ENCODE results near the gene NRG3.

Gene NRG3

GRCh38 chr10:82558014-82558607 lies 683.1 kb downstream of the NRG3 start:
- ATAC-seq, result peak; percentile 39; the same call in 1 of the 3 replicates
- TF ChIP-seq ARNTL (CRISPR knock-in tag; IDR thresholded peaks at IDR 0.05; ENCODE audit: borderline replicate concordance, low read depth) (no peak), TCF4 (CRISPR knock-in tag; IDR thresholded peaks at IDR 0.05; ENCODE audit: borderline replicate concordance) (no peak), GLIS3 (CRISPR knock-in tag; IDR thresholded peaks at IDR 0.05) (no peak), POU6F1 (CRISPR knock-in tag; IDR thresholded peaks at IDR 0.05; ENCODE audit: borderline replicate concordance, low read depth) (no peak), ESRRG (CRISPR knock-in tag; IDR thresholded peaks at IDR 0.05) (no peak), ZNF565 (CRISPR knock-in tag; conservative IDR thresholded peaks at IDR 0.05; ENCODE audit: low read depth) (no peak), BACH2 (CRISPR knock-in tag; IDR thresholded peaks at IDR 0.05; ENCODE audit: borderline replicate concordance) (no peak), ZFP3 (CRISPR knock-in tag; IDR thresholded peaks at IDR 0.05) (no peak), SNAI2 (CRISPR knock-in tag; IDR thresholded peaks at IDR 0.05) (no peak), TSHZ2 (CRISPR knock-in tag; IDR thresholded peaks at IDR 0.05) (no peak), RARB (CRISPR knock-in tag; IDR thresholded peaks at IDR 0.05) (no peak)

GRCh38 chr10:82564353-82565196 lies 689.6 kb downstream of the NRG3 start:
- peak; percentile 67 for ATAC-seq
- TF ChIP-seq ISL1 (CRISPR knock-in tag; IDR thresholded peaks at IDR 0.05) (no peak), TOX (CRISPR knock-in tag; IDR thresholded peaks at IDR 0.05; ENCODE audit: borderline replicate concordance) (no peak), RARB (CRISPR knock-in tag; IDR thresholded peaks at IDR 0.05) (no peak), TSHZ2 (CRISPR knock-in tag; IDR thresholded peaks at IDR 0.05) (no peak), CSRNP3 (CRISPR knock-in tag; IDR thresholded peaks at IDR 0.05) (no peak), CSDC2 (CRISPR knock-in tag; IDR thresholded peaks at IDR 0.05) (no peak), GLIS3 (CRISPR knock-in tag; IDR thresholded peaks at IDR 0.05) (no peak), SNAI2 (CRISPR knock-in tag; IDR thresholded peaks at IDR 0.05) (no peak), BACH2 (CRISPR knock-in tag; IDR thresholded peaks at IDR 0.05; ENCODE audit: borderline replicate concordance) (no peak), ZNF70 (CRISPR knock-in tag; IDR thresholded peaks at IDR 0.05) (no peak), ZFP3 (CRISPR knock-in tag; IDR thresholded peaks at IDR 0.05) (no peak), POU6F1 (CRISPR knock-in tag; IDR thresholded peaks at IDR 0.05; ENCODE audit: borderline replicate concordance, low read depth) (no peak), OSR1 (CRISPR knock-in tag; IDR thresholded peaks at IDR 0.05) (no peak), ZNF565 (CRISPR knock-in tag; conservative IDR thresholded peaks at IDR 0.05; ENCODE audit: low read depth) (no peak), ESRRG (CRISPR knock-in tag; IDR thresholded peaks at IDR 0.05) (no peak)
